Transverse colon (tissue), 4 donors: ENCODE measurements around the gene ITPKB.

ENCODE experiments used
- EP300 ChIP-seq: sonication (generic); formaldehyde crosslinking; IDR thresholded peaks from one replicate; pipeline ENCODE4 v1.6.1; 2017; ENCODE audit warnings: antibody characterized with exemption, low read depth
- POLR2AphosphoS5 ChIP-seq, 3 donors: sonication (generic); formaldehyde crosslinking; IDR thresholded peaks; one replicate each; pipeline ENCODE4 v1.6.1; 2016; ENCODE audit warnings: antibody characterized with exemption in 3 of 3
- TF ChIP-seq, protein P1 (sequence below), 5 experiments: fragments of 200-600 bp in 3 of 5; fragments of 450-650 bp in 2 of 5; sonication (generic) in 3 of 5; IDR thresholded peaks; 1 replicate in 2 of 5; 2 replicates in 3 of 5; pipeline ENCODE4 v1.5.1; 2016 to 2017; ENCODE audit warnings: antibody characterized with exemption in 5 of 5, inconsistent platforms in 3 of 5, mild to moderate bottlenecking in 2 of 5, moderate library complexity in 1 of 5

DNA sequence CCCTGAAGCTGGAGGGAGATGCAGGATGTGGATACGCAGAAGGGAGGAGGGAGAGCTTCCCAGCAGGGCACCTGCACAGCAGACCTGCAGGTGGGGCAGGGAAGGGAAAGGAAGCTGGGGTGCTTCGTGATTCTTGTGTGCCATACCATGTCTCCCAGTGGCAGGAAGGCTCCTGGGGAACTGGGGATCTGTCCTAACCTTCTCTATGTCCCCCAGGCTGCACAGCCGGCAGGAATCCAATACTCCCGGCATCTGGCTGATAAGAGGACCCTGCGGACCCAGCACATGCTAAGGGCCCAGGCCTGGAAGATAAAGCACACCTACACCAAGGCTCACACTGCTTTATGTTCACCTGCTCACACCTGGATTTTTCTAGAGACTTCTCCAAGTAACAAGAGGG, 79.4 kb downstream of the ITPKB start:
- TF ChIP-seq, protein P1, sequence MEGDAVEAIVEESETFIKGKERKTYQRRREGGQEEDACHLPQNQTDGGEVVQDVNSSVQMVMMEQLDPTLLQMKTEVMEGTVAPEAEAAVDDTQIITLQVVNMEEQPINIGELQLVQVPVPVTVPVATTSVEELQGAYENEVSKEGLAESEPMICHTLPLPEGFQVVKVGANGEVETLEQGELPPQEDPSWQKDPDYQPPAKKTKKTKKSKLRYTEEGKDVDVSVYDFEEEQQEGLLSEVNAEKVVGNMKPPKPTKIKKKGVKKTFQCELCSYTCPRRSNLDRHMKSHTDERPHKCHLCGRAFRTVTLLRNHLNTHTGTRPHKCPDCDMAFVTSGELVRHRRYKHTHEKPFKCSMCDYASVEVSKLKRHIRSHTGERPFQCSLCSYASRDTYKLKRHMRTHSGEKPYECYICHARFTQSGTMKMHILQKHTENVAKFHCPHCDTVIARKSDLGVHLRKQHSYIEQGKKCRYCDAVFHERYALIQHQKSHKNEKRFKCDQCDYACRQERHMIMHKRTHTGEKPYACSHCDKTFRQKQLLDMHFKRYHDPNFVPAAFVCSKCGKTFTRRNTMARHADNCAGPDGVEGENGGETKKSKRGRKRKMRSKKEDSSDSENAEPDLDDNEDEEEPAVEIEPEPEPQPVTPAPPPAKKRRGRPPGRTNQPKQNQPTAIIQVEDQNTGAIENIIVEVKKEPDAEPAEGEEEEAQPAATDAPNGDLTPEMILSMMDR (IDR thresholded peaks at IDR 0.05), result no peak
- TF ChIP-seq POLR2AphosphoS5 (IDR thresholded peaks at IDR 0.05) (no peak), EP300 (no peak)
